Activated CD8-positive, alpha-beta memory T cell treated with anti-CD3 and anti-CD28 coated beads, Interleukin-2, amount 50 U/mL, for 1 hour (primary cell): Measurements from ENCODE around the gene ZBTB8A.
"Not testable (repeated sequence)": the region's sequence is repeated elsewhere in the genome, so short reads cannot be mapped to it uniquely, and the experiment has no call there.

Experiments used
- DNase-seq: peaks from one replicate; pipeline ENCODE4 v3.0.0-alpha.2; 2020; ENCODE audit errors: extremely low read depth

Gene ZBTB8A

GRCh38 chr1:32619701-32620485 lies 80.7 kb downstream of the ZBTB8A start:
- no peak for DNase-seq

GRCh38 chr1:32622205-32622604 lies 83.0 kb downstream of the ZBTB8A start:
- DNase-seq = no peak

GRCh38 chr1:32622806-32623681 lies 83.8 kb downstream of the ZBTB8A start:
- no peak for DNase-seq

- no peak for DNase-seq
These were observed 84.5 kb downstream of the ZBTB8A start for GRCh38 chr1:32623775-32624174.

- DNase-seq = no peak
These were observed 86.9 kb downstream of the ZBTB8A start for GRCh38 chr1:32626176-32626575.

- no peak for DNase-seq
These were observed 88.5 kb downstream of the ZBTB8A start for GRCh38 chr1:32627596-32628162.

- not testable (repeated sequence) for DNase-seq
These were observed 90.9 kb downstream of the ZBTB8A start for GRCh38 chr1:32630173-32630572.

- DNase-seq = no peak
These were observed 93.6 kb downstream of the ZBTB8A start for GRCh38 chr1:32632829-32633228.

- DNase-seq = no peak
These were observed 96.5 kb downstream of the ZBTB8A start for GRCh38 chr1:32635508-32636277.

GRCh38 chr1:32636914-32637645 lies 97.9 kb downstream of the ZBTB8A start:
- DNase-seq = no peak

GRCh38 chr1:32639489-32640075 lies 100.4 kb downstream of the ZBTB8A start:
- DNase-seq = no peak

- DNase-seq = not testable (repeated sequence)
These were observed 103.1 kb downstream of the ZBTB8A start for GRCh38 chr1:32642292-32642827.

GRCh38 chr1:32644426-32644825 lies 105.2 kb downstream of the ZBTB8A start:
- DNase-seq = no peak

- no peak for DNase-seq
These were observed 108.3 kb downstream of the ZBTB8A start for GRCh38 chr1:32647308-32648134.

GRCh38 chr1:32650248-32650751 lies 111.1 kb downstream of the ZBTB8A start, which contains the start of gene ZBTB8OS:
Gene ZBTB8OS, minus strand, starts transcription at chr1:32650550. Its CDS starts 21 bp downstream, at chr1:32650529.
- DNase-seq = peak; percentile 82

- DNase-seq = peak; percentile 95
These were observed 111.7 kb downstream of the ZBTB8A start, which contains the start of gene RBBP4 for GRCh38 chr1:32650752-32651460. Gene RBBP4, plus strand, starts transcription at chr1:32651208. Its CDS starts 99 bp downstream, at chr1:32651307.

- no peak for DNase-seq
These were observed 112.3 kb downstream of the ZBTB8A start for GRCh38 chr1:32651461-32652073.
